SK-N-SH (cell line): ENCODE measurements around the gene RANBP10. TPM values are rescaled to one million over a fixed set of nuclear protein-coding genes. Genes with fewer than 3 reads are reported as not detected.

Experiments used
- CTCF ChIA-PET: fragments of 300-600, 350-600 bp; formaldehyde crosslinking; extraction: SDS; loops from one replicate; lab custom pipeline; 2021; lab: Yijun Ruan, JAX
- POLR2A ChIA-PET: fragments of 350-600 bp; sonication (Branson Sonifier 250); formaldehyde crosslinking; extraction: SDS; loops from one replicate; lab custom pipeline; 2020; ENCODE audit warnings: antibody characterized with exemption, inconsistent platforms; lab: Yijun Ruan, JAX
- DNase-seq: peaks from one replicate; pipeline ENCODE4 v3.0.0; 2012
- H2AFZ ChIP-seq: fragments of 200-600 bp; sonication (generic); 2 replicates; pipeline ENCODE4 v1.8.1; 2016; ENCODE audit warnings: antibody characterized with exemption, mild to moderate bottlenecking, low read depth
- H3F3A ChIP-seq: fragments of 200-600 bp; sonication (generic); replicated peaks from 2 replicates; pipeline ENCODE3; 2016; ENCODE audit warnings: antibody characterized with exemption, mild to moderate bottlenecking; ENCODE audit not compliant: insufficient read depth
- H3K27ac ChIP-seq, 2 experiments: fragments of 200-500 bp in 1 of 2; fragments of 200-600 bp in 1 of 2; sonication (Bioruptor generic) in 1 of 2; sonication (generic), shearing (Covaris generic) in 1 of 2; 2 replicates each; pipeline versions ENCODE4 v1.5.1 to v1.6.1; 2014 to 2016; ENCODE audit warnings: low read depth in 2 of 2, inconsistent platforms in 1 of 2, low read length in 1 of 2, mild to moderate bottlenecking in 1 of 2, mixed read lengths in 1 of 2
- H3K27me3 ChIP-seq: fragments of 200-600 bp; sonication (generic), shearing (Covaris generic); 2 replicates; pipeline ENCODE4 v1.6.1; 2016; ENCODE audit warnings: mixed run types; ENCODE audit not compliant: insufficient read depth
- H3K36me3 ChIP-seq, 2 experiments: fragments of 200-500 bp in 1 of 2; fragments of 200-600 bp in 1 of 2; sonication (Bioruptor generic) in 1 of 2; sonication (generic) in 1 of 2; replicated peaks in 1 of 2; 2 replicates each; pipeline versions ENCODE3 to v1.5.1; 2014 to 2016; ENCODE audit warnings: low read length in 1 of 2, mild to moderate bottlenecking in 1 of 2; ENCODE audit not compliant: insufficient read depth in 2 of 2, control insufficient read depth in 1 of 2
- H3K4me1 ChIP-seq, 2 experiments: fragments of 200-500 bp in 1 of 2; fragments of 200-600 bp in 1 of 2; sonication (Bioruptor generic) in 1 of 2; sonication (generic), shearing (Covaris generic) in 1 of 2; 2 replicates each; pipeline versions ENCODE4 v1.5.1 to v1.6.1; 2014 to 2016; ENCODE audit warnings: low read depth in 1 of 2, low read length in 1 of 2, mixed run types in 1 of 2; ENCODE audit not compliant: insufficient read depth in 2 of 2, control insufficient read depth in 1 of 2
- H3K4me2 ChIP-seq: fragments of 200-600 bp; sonication (generic), shearing (Covaris generic); 2 replicates; pipeline ENCODE4 v1.6.1; 2017; ENCODE audit warnings: mixed run types
- H3K4me3 ChIP-seq, 2 experiments: fragments of 200-500 bp in 1 of 2; fragments of 200-600 bp in 1 of 2; sonication (Bioruptor generic) in 1 of 2; sonication (generic), shearing (Covaris generic) in 1 of 2; 2 replicates each; pipeline versions ENCODE4 v1.5.1 to v1.8.1; 2014 to 2016; ENCODE audit warnings: low read depth in 2 of 2, inconsistent platforms in 1 of 2, low read length in 1 of 2, mild to moderate bottlenecking in 1 of 2, mixed read lengths in 1 of 2, moderate library complexity in 1 of 2
- H3K79me2 ChIP-seq: fragments of 200-600 bp; sonication (generic); 2 replicates; pipeline ENCODE4 v1.8.1; 2017; ENCODE audit warnings: mild to moderate bottlenecking; ENCODE audit not compliant: insufficient read depth
- H3K9ac ChIP-seq: fragments of 200-600 bp; sonication (generic); 2 replicates; pipeline ENCODE4 v1.6.1; 2017; ENCODE audit warnings: mixed run types
- H3K9me2 ChIP-seq: fragments of 200-600 bp; sonication (generic); 2 replicates; pipeline ENCODE4 v1.6.1; 2017; ENCODE audit warnings: mixed run types
- H3K9me3 ChIP-seq: fragments of 200-600 bp; sonication (generic); 2 replicates; pipeline ENCODE4 v1.6.1; 2017; ENCODE audit warnings: mixed run types, mild to moderate bottlenecking, moderate library complexity
- H4K20me1 ChIP-seq: fragments of 200-600 bp; sonication (generic); 2 replicates; pipeline ENCODE4 v1.6.1; 2017; ENCODE audit warnings: mild to moderate bottlenecking, mixed run types; ENCODE audit not compliant: insufficient read depth
- ELF1 ChIP-seq: IDR thresholded peaks from 2 replicates; pipeline ENCODE4 v1.4.0; 2012
- EP300 ChIP-seq, 2 experiments: IDR thresholded peaks; 2 replicates each; pipeline versions ENCODE4 v1.4.0 to v1.6.1; 2012; ENCODE audit warnings: borderline replicate concordance in 1 of 2, low read depth in 1 of 2, low read length in 1 of 2
- FOXJ3 ChIP-seq: sonication (generic); formaldehyde crosslinking; IDR thresholded peaks from 2 replicates; pipeline ENCODE4 v1.5.1; 2020; ENCODE audit warnings: mild to moderate bottlenecking, missing genetic modification reagents
- GABPA ChIP-seq: IDR thresholded peaks from 2 replicates; pipeline ENCODE4 v1.4.0; 2012; ENCODE audit warnings: low read depth, mild to moderate bottlenecking
- NFIC ChIP-seq: IDR thresholded peaks from 2 replicates; pipeline ENCODE4 v1.4.0; 2012; ENCODE audit warnings: borderline replicate concordance
- NRF1 ChIP-seq: IDR thresholded peaks from 2 replicates; pipeline ENCODE4 v1.6.1; 2012; ENCODE audit warnings: low read depth, mild to moderate bottlenecking, low read length
- POLR2AphosphoS5 ChIP-seq: IDR thresholded peaks from 2 replicates; pipeline ENCODE4 v1.6.1; 2012; ENCODE audit warnings: low read depth, low read length
- RFX5 ChIP-seq: IDR thresholded peaks from 2 replicates; pipeline ENCODE4 v1.6.1; 2012; ENCODE audit warnings: mild to moderate bottlenecking, improper control_type of control experiment, low read length
- SIN3A ChIP-seq: IDR thresholded peaks from 2 replicates; pipeline ENCODE4 v1.6.1; 2012; ENCODE audit warnings: low read depth, mild to moderate bottlenecking, low read length, moderate library complexity, borderline replicate concordance
- TEAD4 ChIP-seq: IDR thresholded peaks from 2 replicates; pipeline ENCODE4 v1.4.0; 2012; ENCODE audit warnings: mild to moderate bottlenecking, borderline replicate concordance; ENCODE audit not compliant: insufficient read depth
- WGBS: methylation state at CpG from one replicate; pipeline ENCODE4 v1.1.6; 2017; ENCODE audit warnings: low lambda C conversion rate; 5-methylcytosine and 5-hydroxymethylcytosine counted together
- polyA plus RNA-seq, 3 experiments: library from polyadenylated mRNA; depleted of rRNA; stranded (reverse); fragments of >200 nt; gene quantifications; 2 replicates each; pipeline ENCODE4 v1.2.3, GENCODE V29; 2012
- TF ChIP-seq, protein P1 (sequence below): fragments of 150-350 bp; IDR thresholded peaks from 2 replicates; pipeline ENCODE4 v1.6.1; 2016; ENCODE audit warnings: mild to moderate bottlenecking, low read depth, low read length
- TF ChIP-seq, protein P2 (sequence below): IDR thresholded peaks from 2 replicates; pipeline ENCODE4 v1.4.0; 2012; ENCODE audit warnings: low read depth, borderline replicate concordance
- TF ChIP-seq, protein P3 (sequence below): IDR thresholded peaks from 2 replicates; pipeline ENCODE4 v1.4.0; 2012; ENCODE audit warnings: low read depth
- TF ChIP-seq, protein P4 (sequence below): fragments of 150-350 bp; IDR thresholded peaks from 2 replicates; pipeline ENCODE4 v1.6.1; 2017; ENCODE audit warnings: antibody characterized with exemption, low read length, low read depth, borderline replicate concordance

RANBP10 gene
- polyA plus RNA-seq, 1 of the 3 experiments (the other 2 are of a cell fraction), result 12.1 TPM

DNA sequence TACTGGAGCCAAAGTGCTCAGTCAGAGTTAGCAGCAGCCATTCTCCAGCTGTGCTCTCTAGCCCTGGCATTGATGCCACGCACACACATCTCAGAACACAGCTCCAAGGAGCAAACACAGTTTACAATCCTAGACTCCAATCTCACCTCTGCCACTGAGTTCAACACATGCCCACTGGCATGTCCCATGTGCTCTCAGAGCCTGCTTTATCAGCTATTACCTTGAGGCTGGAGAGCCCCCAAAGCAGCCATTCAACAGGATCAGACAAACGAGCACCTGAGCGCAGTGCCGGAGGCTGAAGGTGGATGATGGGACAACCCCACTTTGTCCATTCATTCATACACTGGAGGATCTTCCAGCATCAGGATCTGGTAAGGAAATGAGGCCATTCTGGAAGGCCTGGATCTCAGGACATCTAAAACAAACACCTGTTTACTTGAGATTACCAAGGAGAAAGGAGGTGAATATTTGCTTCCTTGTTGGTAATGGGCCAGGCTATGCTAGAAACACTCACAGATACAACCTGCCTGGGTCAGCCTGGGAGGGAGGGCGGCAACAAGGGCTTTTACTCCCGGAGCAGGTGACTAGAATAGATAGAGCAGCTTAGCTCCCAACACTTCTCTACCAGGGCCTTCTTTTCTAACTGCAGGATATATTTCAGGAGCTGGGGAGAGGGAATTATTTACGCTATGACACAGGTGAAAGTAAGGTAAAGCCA lies 25.4 kb downstream of the RANBP10 start:
- no peaks in the 10 kb centered on the region for H3K27me3 ChIP-seq
- H3K9me3 ChIP-seq, result no peaks in the 10 kb centered on the region
- H3K4me1 ChIP-seq, result no peaks in the 10 kb centered on the region; a peak in 1 of 4 replicates
- H2AFZ ChIP-seq, result no peak overlapping the region
- H3K9me2 ChIP-seq, result no peaks in the 10 kb centered on the region
- peaks cover 0 to 7% of the 10 kb centered on the region in 2 experiments for H3K36me3 ChIP-seq
- H4K20me1 ChIP-seq, result 0 out of 2 replicates have a peak, but pooled peaks cover 15% of the 10 kb centered on the region
- ChIA-PET CTCF (interaction anchor here (1.2 to 2.0 kb wide), 2 partner anchors 11 to 12 kb away, joined by 3 to 5 read pairs; no protein-coding TSS in a partner anchor), POLR2A (no interaction called here)
- no peak overlapping the region for H3K4me3 ChIP-seq
- no peak overlapping the region for H3K4me2 ChIP-seq
- no peak for DNase-seq
- peaks cover 32% of the 10 kb centered on the region for H3K79me2 ChIP-seq
- no peak overlapping the region for H3K9ac ChIP-seq
- TF ChIP-seq FOXJ3 (CRISPR knock-in tag) (no peak), GABPA (no peak), EP300 (IDR thresholded peaks at IDR 0.05; ENCODE audit: borderline replicate concordance in 1 of 2, low read depth in 1 of 2, low read length in 1 of 2) (no peak)
- TF ChIP-seq, protein P1, sequence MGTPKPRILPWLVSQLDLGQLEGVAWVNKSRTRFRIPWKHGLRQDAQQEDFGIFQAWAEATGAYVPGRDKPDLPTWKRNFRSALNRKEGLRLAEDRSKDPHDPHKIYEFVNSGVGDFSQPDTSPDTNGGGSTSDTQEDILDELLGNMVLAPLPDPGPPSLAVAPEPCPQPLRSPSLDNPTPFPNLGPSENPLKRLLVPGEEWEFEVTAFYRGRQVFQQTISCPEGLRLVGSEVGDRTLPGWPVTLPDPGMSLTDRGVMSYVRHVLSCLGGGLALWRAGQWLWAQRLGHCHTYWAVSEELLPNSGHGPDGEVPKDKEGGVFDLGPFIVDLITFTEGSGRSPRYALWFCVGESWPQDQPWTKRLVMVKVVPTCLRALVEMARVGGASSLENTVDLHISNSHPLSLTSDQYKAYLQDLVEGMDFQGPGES, result no peak
- peaks cover 10% of the 10 kb centered on the region for H3F3A ChIP-seq
- 95% methylated on average over 7 of the region's 7 CpGs for WGBS
- H3K27ac ChIP-seq, result no peak overlapping the region

DNA sequence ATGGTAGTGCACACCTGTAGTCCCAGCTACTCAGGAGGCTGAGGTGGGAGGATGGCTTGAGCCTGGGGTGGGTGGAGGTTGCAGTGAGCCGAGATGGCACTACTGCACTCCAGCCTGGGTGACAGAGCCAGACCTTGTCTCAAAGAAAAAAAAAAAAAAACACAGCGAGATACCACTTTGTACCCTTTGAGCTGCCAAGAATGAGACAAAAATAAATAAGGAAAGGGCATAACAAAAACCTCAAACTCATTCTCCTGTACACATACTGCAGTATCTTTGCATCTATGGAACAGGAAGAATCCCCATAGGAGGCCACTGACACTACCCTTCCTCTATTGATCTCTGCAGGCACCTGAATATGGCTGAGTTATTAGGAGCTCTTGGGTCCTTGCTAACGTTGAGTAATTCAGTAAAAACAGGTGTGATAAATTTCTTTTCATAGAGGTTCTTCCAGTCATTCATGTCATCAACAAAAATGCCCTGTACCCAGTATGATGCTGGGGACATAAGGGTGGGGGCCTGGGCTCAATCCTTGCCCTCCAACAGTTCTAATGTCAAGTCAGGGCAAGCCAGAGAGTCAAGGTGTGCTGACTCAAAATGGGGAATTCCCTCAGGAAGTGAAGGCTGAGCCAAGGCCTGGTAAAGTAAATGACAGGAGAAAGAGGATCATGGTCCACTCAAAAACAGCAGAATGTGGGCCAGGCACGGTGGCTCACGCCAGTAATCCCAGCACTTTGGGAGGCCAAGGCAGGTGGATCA lies 26.9 kb downstream of the RANBP10 start:
- 91% methylated on average over 5 of the region's 5 CpGs for WGBS
- CTCF ChIA-PET, result interaction anchor here (1.2 to 1.3 kb wide), 2 partner anchors 30 to 111 kb away, joined by 3 to 4 read pairs; no protein-coding TSS in a partner anchor

More for the DNA sequence above, 26.9 kb downstream of the RANBP10 start:
- no peaks in the 10 kb centered on the region for H3K27me3 ChIP-seq
- POLR2A ChIA-PET, result interaction anchor here (0.6 kb wide), 1 partner anchor 18 kb away, joined by 3 read pairs; no protein-coding TSS in a partner anchor
- TF ChIP-seq POLR2AphosphoS5 (no peak), FOXJ3 (CRISPR knock-in tag) (no peak), RFX5 (no peak), NFIC (no peak), SIN3A (no peak), NRF1 (no peak), TEAD4 (no peak), ELF1 (no peak)
- TF ChIP-seq, protein P2, sequence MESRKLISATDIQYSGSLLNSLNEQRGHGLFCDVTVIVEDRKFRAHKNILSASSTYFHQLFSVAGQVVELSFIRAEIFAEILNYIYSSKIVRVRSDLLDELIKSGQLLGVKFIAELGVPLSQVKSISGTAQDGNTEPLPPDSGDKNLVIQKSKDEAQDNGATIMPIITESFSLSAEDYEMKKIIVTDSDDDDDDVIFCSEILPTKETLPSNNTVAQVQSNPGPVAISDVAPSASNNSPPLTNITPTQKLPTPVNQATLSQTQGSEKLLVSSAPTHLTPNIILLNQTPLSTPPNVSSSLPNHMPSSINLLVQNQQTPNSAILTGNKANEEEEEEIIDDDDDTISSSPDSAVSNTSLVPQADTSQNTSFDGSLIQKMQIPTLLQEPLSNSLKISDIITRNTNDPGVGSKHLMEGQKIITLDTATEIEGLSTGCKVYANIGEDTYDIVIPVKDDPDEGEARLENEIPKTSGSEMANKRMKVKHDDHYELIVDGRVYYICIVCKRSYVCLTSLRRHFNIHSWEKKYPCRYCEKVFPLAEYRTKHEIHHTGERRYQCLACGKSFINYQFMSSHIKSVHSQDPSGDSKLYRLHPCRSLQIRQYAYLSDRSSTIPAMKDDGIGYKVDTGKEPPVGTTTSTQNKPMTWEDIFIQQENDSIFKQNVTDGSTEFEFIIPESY, result no peak
- TF ChIP-seq, protein P3, sequence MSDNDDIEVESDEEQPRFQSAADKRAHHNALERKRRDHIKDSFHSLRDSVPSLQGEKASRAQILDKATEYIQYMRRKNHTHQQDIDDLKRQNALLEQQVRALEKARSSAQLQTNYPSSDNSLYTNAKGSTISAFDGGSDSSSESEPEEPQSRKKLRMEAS, result no peak
- TF ChIP-seq, protein P4, sequence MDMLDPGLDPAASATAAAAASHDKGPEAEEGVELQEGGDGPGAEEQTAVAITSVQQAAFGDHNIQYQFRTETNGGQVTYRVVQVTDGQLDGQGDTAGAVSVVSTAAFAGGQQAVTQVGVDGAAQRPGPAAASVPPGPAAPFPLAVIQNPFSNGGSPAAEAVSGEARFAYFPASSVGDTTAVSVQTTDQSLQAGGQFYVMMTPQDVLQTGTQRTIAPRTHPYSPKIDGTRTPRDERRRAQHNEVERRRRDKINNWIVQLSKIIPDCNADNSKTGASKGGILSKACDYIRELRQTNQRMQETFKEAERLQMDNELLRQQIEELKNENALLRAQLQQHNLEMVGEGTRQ, result no peak
- TF ChIP-seq, all 33 proteins: peak for 0
- Histone ChIP-seq H3K4me1 (no peaks in the 10 kb centered on the region; a peak in 1 of 4 replicates), H4K20me1 (0 out of 2 replicates have a peak, but pooled peaks cover 15% of the 10 kb centered on the region), H3K27ac (no peak overlapping the region), H3K79me2 (peaks cover 34% of the 10 kb centered on the region), H3K9me2 (no peaks in the 10 kb centered on the region), H3K4me3 (no peak overlapping the region), H3K9ac (no peak overlapping the region), H3K36me3 (peaks cover 0 to 9% of the 10 kb centered on the region in 2 experiments), H2AFZ (no peak overlapping the region), H3K4me2 (no peak overlapping the region), H3F3A (peaks cover 12% of the 10 kb centered on the region), H3K9me3 (no peaks in the 10 kb centered on the region)
- no peak for DNase-seq
